ENCODE results near the gene SLC26A11. TPM values are rescaled to one million over a fixed set of nuclear protein-coding genes. Genes with fewer than 3 reads are reported as not detected.
A peak's percentile ranks its signal among the peaks of the same experiment; 100 is the strongest.

The SLC26A11 gene
- total and polyA plus RNA-seq, 2 of the 13 experiments (the other 11 are each of a cell fraction or from before 2014, with no cell fraction given), result 8.7 to 13.2 TPM

DNA sequence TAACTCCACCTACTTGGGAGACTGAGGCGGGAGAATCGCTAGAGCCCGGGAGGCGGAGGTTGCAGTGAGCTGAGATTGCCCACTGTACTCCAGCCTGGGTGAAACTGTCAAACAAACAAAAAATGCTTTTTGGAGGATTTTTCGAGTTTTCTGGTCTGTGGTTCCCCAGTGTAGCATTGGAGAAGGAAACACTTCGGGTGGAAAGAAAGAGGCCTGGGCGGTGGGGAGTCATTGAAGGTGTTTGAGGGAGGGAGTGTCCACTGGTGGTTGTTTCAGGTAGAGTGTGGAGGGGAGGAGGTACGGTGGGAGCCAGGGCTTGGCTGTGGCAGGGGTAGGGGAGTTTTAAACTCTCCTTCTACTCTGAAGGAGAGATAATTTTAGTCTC lies 41.7 kb downstream of the SLC26A11 start (continued):
- TF ChIP-seq ZNF34 (CRISPR knock-in tag; IDR thresholded peaks at IDR 0.05; ENCODE audit: borderline replicate concordance) (no peak), ZNF317 (CRISPR knock-in tag; IDR thresholded peaks at IDR 0.05) (no peak), SKI (IDR thresholded peaks at IDR 0.05; ENCODE audit: partially characterized antibody) (no peak), SPEN (CRISPR knock-in tag; IDR thresholded peaks at IDR 0.05; ENCODE audit: low read depth) (no peak)

DNA sequence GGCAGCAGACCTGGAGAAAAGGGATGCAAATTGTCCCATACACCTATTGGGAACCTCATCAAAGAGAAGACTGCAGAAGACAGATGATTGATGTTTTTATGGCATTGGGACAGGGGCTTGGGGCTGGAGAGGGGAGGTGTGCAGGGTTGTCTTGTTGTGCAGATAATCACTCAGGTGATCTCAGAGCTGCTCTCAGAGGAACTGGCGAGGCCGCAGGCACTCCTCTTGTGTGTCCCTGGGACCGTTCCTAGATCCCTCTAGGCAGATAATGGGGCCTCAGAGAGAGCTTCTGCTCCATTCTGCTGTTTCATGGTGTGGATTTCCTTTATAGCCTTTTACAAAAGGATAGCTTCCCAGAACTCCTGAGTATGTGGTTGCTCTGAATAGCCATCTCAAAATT lies 42.1 kb downstream of the SLC26A11 start:
- H3K4me2 ChIP-seq (ENCODE audit: low read depth, low read length), result peak overlapping the region; percentile 99
- in situ Hi-C loops (cut with HindIII; ENCODE audit: extremely low pct_ligation_motif_present, low pct_unique_long_range_greater_than_20kb), result no loop called here
- no peaks in the 10 kb centered on the region for H3K9me3 ChIP-seq (ENCODE audit: low read length)
- TF ChIP-seq SMC3 (IDR thresholded peaks at IDR 0.05; ENCODE audit: low read length) (no peak), SAP130 (CRISPR knock-in tag; IDR thresholded peaks at IDR 0.05; ENCODE audit: low read depth) (0 out of 2 replicates have a peak, but pooled peaks have one; percentile 8), HOXA7 (CRISPR knock-in tag; IDR thresholded peaks at IDR 0.05) (no peak), IRF2 (CRISPR knock-in tag; IDR thresholded peaks at IDR 0.05) (0 out of 2 replicates have a peak, but pooled peaks have one; percentile 17), CREB1 (IDR thresholded peaks at IDR 0.05) (no peak), CREB1 (CRISPR knock-in tag; IDR thresholded peaks at IDR 0.05) (no peak), TAF15 (IDR thresholded peaks at IDR 0.05; ENCODE audit: low read depth, low read length, poor library complexity, severe bottlenecking) (no peak), ATM (IDR thresholded peaks at IDR 0.05; ENCODE audit: borderline replicate concordance) (no peak)
- TF ChIP-seq, protein P1, sequence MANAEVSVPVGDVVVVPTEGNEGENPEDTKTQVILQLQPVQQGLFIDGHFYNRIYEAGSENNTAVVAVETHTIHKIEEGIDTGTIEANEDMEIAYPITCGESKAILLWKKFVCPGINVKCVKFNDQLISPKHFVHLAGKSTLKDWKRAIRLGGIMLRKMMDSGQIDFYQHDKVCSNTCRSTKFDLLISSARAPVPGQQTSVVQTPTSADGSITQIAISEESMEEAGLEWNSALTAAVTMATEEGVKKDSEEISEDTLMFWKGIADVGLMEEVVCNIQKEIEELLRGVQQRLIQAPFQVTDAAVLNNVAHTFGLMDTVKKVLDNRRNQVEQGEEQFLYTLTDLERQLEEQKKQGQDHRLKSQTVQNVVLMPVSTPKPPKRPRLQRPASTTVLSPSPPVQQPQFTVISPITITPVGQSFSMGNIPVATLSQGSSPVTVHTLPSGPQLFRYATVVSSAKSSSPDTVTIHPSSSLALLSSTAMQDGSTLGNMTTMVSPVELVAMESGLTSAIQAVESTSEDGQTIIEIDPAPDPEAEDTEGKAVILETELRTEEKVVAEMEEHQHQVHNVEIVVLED (CRISPR knock-in tag; IDR thresholded peaks at IDR 0.05; ENCODE audit: borderline replicate concordance), result no peak
- no peaks in the 10 kb centered on the region for H3K36me3 ChIP-seq (replicated peaks in 1 of 2; ENCODE audit: control insufficient read depth in 1 of 2, insufficient read depth in 2 of 2, low read length in 2 of 2)
- intact Hi-C loops (cut with micrococcal nuclease; ENCODE audit: unreplicated experiment), result loop anchor here (2.0 kb wide), 2 partner anchors 41 to 115 kb away; partner anchors contain the start of genes EIF4A3, SGSH and SLC26A11
- peaks cover 50% of the 10 kb centered on the region for H3K4me1 ChIP-seq (ENCODE audit: insufficient read depth, low read length)
- peak overlapping the region; percentile 32 to 100 (median 89); a peak in 4 of 6 replicates for H3K4me3 ChIP-seq (replicated peaks in 1 of 3; ENCODE audit: insufficient read depth in 1 of 3, low read depth in 2 of 3, low read length in 3 of 3)
- DNase-seq (ENCODE audit: low spot score), result no peak
- BruUV-seq (replicated peaks), result no TSS peak
- no peaks in the 10 kb centered on the region; a peak in 1 of 5 replicates for H3K27me3 ChIP-seq (ENCODE audit: control insufficient read depth in 1 of 2, insufficient read depth in 2 of 2, low read length in 2 of 2)
- 16% methylated on average over 3 of the region's 3 CpGs for WGBS (ENCODE audit: low lambda C conversion rate)
- no peaks in the 10 kb centered on the region for H4K20me1 ChIP-seq (ENCODE audit: insufficient read depth, low read length)
- CTCF ChIA-PET (ENCODE audit: low intra/inter-chr PET ratio, low total read pairs), result no interaction called here
- no peak overlapping the region for H2AFZ ChIP-seq (ENCODE audit: low read length)
- POLR2A ChIA-PET, result interaction anchor here (1.4 to 3.5 kb wide), 7 partner anchors 10 to 269 kb away, joined by 4 to 31 read pairs (median 7); partner anchors contain the start of genes SGSH and SLC26A11
- H3K9ac ChIP-seq (ENCODE audit: insufficient read depth, low read depth, low read length), result peak overlapping the region; percentile 92
- no peak for ATAC-seq
- peaks cover 6% of the 10 kb centered on the region for H3K79me2 ChIP-seq (ENCODE audit: insufficient read depth, low read length)
- no peak for FAIRE-seq
- H3K27ac ChIP-seq (ENCODE audit: extremely low read length, insufficient read depth, low read length), result peak overlapping the region; percentile 43

Data from HepG2 (cell line).